Measurements from ENCODE around the gene DTNBP1. TPM values are rescaled to one million over a fixed set of nuclear protein-coding genes. Genes with fewer than 3 reads are reported as not detected.

The DTNBP1 gene
- total RNA-seq, 3 donors from 2014 or later: 14.6 to 22.0 (median 19.5) TPM

DNA sequence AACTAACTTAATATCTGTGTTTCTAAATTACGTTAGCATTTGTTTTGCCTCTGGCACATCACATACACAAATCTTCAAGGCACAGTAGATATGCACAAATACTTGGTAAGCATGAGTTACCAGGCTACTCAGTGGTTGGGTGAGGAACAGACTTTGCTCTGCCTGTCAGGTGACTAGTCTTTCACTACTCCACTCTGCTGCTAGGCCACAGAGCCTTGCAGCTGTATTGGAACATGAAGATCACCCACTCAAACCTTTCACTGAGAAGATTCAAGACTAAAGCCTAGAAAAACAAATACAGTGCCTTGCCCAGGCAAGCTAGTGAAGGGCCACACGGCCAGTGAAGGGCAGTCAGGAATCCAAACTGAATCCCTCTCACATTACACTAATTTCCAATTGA, 47.0 kb downstream of the DTNBP1 start:
- H3K36me3 ChIP-seq: no peaks in the 10 kb centered on the region
- TF ChIP-seq POLR2AphosphoS5 (IDR thresholded peaks at IDR 0.05) (no peak), POLR2A (IDR thresholded peaks at IDR 0.05) (no peak)
- TF ChIP-seq, protein P1, sequence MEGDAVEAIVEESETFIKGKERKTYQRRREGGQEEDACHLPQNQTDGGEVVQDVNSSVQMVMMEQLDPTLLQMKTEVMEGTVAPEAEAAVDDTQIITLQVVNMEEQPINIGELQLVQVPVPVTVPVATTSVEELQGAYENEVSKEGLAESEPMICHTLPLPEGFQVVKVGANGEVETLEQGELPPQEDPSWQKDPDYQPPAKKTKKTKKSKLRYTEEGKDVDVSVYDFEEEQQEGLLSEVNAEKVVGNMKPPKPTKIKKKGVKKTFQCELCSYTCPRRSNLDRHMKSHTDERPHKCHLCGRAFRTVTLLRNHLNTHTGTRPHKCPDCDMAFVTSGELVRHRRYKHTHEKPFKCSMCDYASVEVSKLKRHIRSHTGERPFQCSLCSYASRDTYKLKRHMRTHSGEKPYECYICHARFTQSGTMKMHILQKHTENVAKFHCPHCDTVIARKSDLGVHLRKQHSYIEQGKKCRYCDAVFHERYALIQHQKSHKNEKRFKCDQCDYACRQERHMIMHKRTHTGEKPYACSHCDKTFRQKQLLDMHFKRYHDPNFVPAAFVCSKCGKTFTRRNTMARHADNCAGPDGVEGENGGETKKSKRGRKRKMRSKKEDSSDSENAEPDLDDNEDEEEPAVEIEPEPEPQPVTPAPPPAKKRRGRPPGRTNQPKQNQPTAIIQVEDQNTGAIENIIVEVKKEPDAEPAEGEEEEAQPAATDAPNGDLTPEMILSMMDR (IDR thresholded peaks at IDR 0.05): no peak
- H3K27me3 ChIP-seq: no peaks in the 10 kb centered on the region
- H3K27ac ChIP-seq: no peak overlapping the region
- DNase-seq (ENCODE audit: low spot score in 2 of 2): no peak
- H3K4me1 ChIP-seq: no peaks in the 10 kb centered on the region
- H3K9me3 ChIP-seq: no peaks in the 10 kb centered on the region
- intact Hi-C loops (cut with DNase I; ENCODE audit: low total_unique reads): no loop called here
- H3K4me3 ChIP-seq: no peak overlapping the region

DNA sequence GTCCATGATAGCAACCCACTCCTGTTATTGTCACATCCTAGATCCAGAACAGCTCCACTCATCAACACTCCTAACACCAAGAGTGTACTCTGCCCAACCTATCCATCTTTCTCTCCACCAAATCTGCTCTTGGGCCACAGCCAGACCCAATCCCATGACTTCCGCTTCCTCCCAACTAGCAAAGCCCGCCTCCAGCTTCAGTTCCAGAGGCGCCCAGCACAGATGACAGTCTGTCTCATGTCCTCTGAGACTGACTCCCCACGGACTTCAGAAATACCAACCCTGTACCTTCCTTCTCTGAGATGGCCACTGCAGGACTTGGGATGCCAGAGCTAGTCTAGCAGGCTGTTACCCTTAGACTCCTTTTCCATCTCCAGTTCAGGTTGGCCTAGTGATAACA, 48.6 kb downstream of the DTNBP1 start:
- no peak for DNase-seq (ENCODE audit: low spot score in 2 of 2)
- H3K27ac ChIP-seq: no peak overlapping the region
- no peaks in the 10 kb centered on the region for H3K9me3 ChIP-seq
- H3K36me3 ChIP-seq: no peaks in the 10 kb centered on the region
- H3K4me3 ChIP-seq: no peak overlapping the region
- no peaks in the 10 kb centered on the region for H3K27me3 ChIP-seq
- H3K4me1 ChIP-seq: no peaks in the 10 kb centered on the region
- intact Hi-C loops (cut with DNase I; ENCODE audit: low total_unique reads): no loop called here
- TF ChIP-seq, protein P1 (IDR thresholded peaks at IDR 0.05): no peak
- TF ChIP-seq POLR2A (IDR thresholded peaks at IDR 0.05) (no peak), POLR2AphosphoS5 (IDR thresholded peaks at IDR 0.05) (no peak)

DNA sequence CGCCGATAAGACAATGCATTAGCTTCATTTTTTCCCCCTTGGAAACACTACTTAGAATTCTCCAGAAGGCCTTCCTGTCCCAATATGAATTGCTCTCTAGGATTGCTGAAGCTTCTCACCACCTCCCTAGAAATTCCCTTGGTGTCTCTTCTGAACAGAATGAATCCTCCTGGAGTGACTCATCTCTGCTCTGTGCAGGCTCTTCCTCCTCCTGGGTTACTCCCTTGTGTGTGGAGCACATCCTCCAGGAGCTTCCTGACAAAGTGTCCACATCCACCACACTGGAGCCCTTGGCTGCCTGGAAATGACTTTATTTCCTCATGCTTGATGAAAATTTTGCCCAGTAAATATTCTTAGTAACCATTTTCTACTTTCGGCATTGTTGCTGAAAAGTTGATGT, 54.4 kb downstream of the DTNBP1 start:
- intact Hi-C loops (cut with DNase I; ENCODE audit: low total_unique reads): no loop called here
- Histone ChIP-seq H3K4me1 (no peaks in the 10 kb centered on the region), H3K27me3 (no peaks in the 10 kb centered on the region), H3K9me3 (no peaks in the 10 kb centered on the region), H3K36me3 (no peaks in the 10 kb centered on the region), H3K27ac (no peak overlapping the region), H3K4me3 (no peak overlapping the region)
- TF ChIP-seq, protein P1 (IDR thresholded peaks at IDR 0.05): no peak
- TF ChIP-seq POLR2A (IDR thresholded peaks at IDR 0.05) (no peak), POLR2AphosphoS5 (IDR thresholded peaks at IDR 0.05) (no peak)
- DNase-seq (ENCODE audit: low spot score in 2 of 2): no peak

DNA sequence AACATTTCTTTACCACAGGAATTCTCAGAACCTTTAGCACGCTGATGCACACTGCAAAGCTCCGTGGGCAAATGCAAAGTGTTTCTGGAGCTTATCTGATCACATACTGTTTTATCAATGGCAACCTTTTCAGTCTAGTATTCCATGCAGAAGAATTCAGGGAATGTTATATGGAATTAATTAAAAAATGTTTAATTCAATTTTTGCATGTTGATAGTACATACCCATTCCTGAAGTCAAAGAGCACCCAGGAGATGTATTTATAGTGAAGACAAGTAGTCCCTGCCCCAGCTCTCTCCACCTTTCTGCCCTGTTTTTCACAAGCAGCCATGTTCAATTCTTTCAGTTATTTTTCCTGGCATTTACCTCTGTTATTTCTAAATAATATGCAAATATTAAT, 55.2 kb downstream of the DTNBP1 start:
- Histone ChIP-seq H3K36me3 (no peaks in the 10 kb centered on the region), H3K27ac (no peak overlapping the region), H3K9me3 (no peaks in the 10 kb centered on the region), H3K4me1 (no peaks in the 10 kb centered on the region), H3K4me3 (no peak overlapping the region), H3K27me3 (no peaks in the 10 kb centered on the region)
- intact Hi-C loops (cut with DNase I; ENCODE audit: low total_unique reads): no loop called here
- TF ChIP-seq POLR2AphosphoS5 (IDR thresholded peaks at IDR 0.05): no peak
- TF ChIP-seq, protein P1 (IDR thresholded peaks at IDR 0.05): no peak
- no peak for DNase-seq (ENCODE audit: low spot score in 2 of 2)

DNA sequence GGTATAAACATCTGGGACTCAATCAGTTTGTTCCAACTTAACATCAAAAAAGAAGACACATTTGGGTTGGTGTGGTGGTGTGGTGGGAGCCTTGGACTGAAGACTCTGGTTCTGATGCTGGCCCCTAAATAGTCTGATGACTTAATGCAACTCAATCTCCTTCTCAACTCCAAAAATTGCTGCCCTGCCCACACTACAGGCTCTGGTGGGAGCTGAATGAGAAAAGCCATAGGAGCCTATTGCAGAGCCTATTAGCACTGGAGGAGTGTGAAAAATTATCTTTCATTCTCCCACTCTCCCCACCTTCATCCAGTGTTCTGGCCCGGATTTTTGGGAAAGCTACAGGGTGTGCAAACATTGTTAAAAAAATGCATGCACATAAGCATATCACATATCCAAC, 56.5 kb downstream of the DTNBP1 start:
- no peak for TF ChIP-seq POLR2AphosphoS5 (IDR thresholded peaks at IDR 0.05)
- TF ChIP-seq, protein P1 (IDR thresholded peaks at IDR 0.05): no peak
- TF ChIP-seq POLR2A (IDR thresholded peaks at IDR 0.05): no peak
- Histone ChIP-seq H3K4me3 (no peak overlapping the region), H3K9me3 (no peaks in the 10 kb centered on the region), H3K36me3 (no peaks in the 10 kb centered on the region), H3K27ac (no peak overlapping the region), H3K27me3 (no peaks in the 10 kb centered on the region), H3K4me1 (no peaks in the 10 kb centered on the region)
- intact Hi-C loops (cut with DNase I; ENCODE audit: low total_unique reads): no loop called here
- no peak for DNase-seq (ENCODE audit: low spot score in 2 of 2)

Data from breast epithelium (tissue), 4 donors.